A673 (cell line): Measurements from ENCODE around the gene ZNF718.

ENCODE experiments used
- EZH2 ChIP-seq: fragments of 200-600 bp; sonication (generic); IDR thresholded peaks from 2 replicates; pipeline ENCODE4 v1.6.1; 2017; ENCODE audit warnings: borderline replicate concordance, low read depth, mild to moderate bottlenecking, mixed read lengths, antibody characterized with exemption, low read length; ENCODE audit not compliant: poor library complexity, severe bottlenecking
- TF ChIP-seq, protein P1 (sequence below): fragments of 300-800, 200-600 bp; sonication (generic); conservative IDR thresholded peaks from 2 replicates; pipeline ENCODE4 v1.5.1; 2017; ENCODE audit warnings: low read depth, mild to moderate bottlenecking, antibody characterized with exemption, low read length, moderate library complexity, mixed read lengths

DNA sequence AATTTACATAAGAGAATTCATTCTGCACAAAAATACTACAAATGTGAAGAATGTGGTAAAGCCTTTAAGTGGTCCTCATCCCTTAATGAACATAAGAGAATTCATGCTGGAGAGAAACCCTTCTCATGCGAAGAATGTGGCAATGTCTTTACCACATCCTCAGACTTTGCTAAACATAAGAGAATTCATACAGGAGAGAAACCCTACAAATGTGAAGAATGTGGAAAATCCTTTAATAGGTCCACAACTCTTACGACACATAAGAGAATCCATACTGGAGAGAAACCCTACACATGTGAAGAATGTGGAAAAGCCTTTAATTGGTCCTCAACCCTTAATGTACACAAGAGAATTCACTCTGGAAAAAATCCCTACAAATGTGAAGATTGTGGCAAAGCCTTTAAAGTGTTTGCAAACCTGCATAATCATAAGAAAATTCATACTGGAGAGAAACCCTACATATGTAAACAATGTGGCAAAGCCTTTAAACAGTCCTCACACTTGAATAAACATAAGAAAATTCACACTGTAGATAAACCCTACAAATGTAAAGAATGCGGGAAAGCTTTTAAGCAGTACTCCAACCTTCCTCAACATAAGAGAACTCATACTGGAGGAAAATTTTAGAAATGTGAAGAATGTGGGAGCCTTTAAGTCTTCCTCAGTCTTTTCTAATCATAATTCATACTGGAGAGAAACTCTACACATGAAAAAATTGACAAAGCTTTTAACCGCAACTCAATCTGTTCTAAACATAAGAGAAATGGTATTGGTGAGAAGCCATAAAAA is 37.4 kb downstream of the ZNF718 start:
- TF ChIP-seq, protein P1, sequence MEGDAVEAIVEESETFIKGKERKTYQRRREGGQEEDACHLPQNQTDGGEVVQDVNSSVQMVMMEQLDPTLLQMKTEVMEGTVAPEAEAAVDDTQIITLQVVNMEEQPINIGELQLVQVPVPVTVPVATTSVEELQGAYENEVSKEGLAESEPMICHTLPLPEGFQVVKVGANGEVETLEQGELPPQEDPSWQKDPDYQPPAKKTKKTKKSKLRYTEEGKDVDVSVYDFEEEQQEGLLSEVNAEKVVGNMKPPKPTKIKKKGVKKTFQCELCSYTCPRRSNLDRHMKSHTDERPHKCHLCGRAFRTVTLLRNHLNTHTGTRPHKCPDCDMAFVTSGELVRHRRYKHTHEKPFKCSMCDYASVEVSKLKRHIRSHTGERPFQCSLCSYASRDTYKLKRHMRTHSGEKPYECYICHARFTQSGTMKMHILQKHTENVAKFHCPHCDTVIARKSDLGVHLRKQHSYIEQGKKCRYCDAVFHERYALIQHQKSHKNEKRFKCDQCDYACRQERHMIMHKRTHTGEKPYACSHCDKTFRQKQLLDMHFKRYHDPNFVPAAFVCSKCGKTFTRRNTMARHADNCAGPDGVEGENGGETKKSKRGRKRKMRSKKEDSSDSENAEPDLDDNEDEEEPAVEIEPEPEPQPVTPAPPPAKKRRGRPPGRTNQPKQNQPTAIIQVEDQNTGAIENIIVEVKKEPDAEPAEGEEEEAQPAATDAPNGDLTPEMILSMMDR = no peak
- TF ChIP-seq EZH2 = no peak
